Effector memory CD8-positive, alpha-beta T cell (primary cell): ENCODE results near the gene HOXB1.

Experiments used
- ATAC-seq: fragments of 150-1000 bp; cut with Tn5 transposase; replicated peaks from 2 replicates; pipeline ENCODE4 v1.10.0; 2021; ENCODE audit warnings: mild to moderate bottlenecking, moderate library complexity
- DNase-seq, 3 experiments: peaks; one replicate each; pipeline ENCODE4 v3.0.0; 2021
- H3K27ac Mint-ChIP-seq, 2 donors: one replicate each; pipeline ENCODE4 v1.8.0; 2022; ENCODE audit warnings: mild to moderate bottlenecking in 2 of 2, mixed read lengths in 2 of 2, moderate library complexity in 2 of 2
- H3K27me3 Mint-ChIP-seq, 2 donors: one replicate each; pipeline ENCODE4 v1.8.0; 2022; ENCODE audit warnings: mixed read lengths in 2 of 2
- H3K36me3 Mint-ChIP-seq: one replicate; pipeline ENCODE4 v1.8.0; 2022; ENCODE audit warnings: mild to moderate bottlenecking, moderate library complexity, mixed read lengths; ENCODE audit not compliant: insufficient read depth
- H3K4me1 Mint-ChIP-seq, 2 donors: one replicate each; pipeline ENCODE4 v1.8.0; 2022; ENCODE audit warnings: low read depth in 2 of 2, mixed read lengths in 2 of 2
- H3K4me3 Mint-ChIP-seq, 2 donors: one replicate each; pipeline ENCODE4 v1.8.0; 2022; ENCODE audit warnings: mild to moderate bottlenecking in 2 of 2, mixed read lengths in 2 of 2, moderate library complexity in 2 of 2
- H3K9me3 Mint-ChIP-seq, 2 donors: one replicate each; pipeline ENCODE4 v1.8.0; 2022; ENCODE audit warnings: mixed read lengths in 2 of 2

The HOXB1 gene

GRCh38 chr17:48546137-48546923 lies 15.5 kb upstream of the HOXB1 start:
- H3K36me3 Mint-ChIP-seq = peaks cover 6% of the 10 kb centered on the region
- no peak overlapping the region for H3K27ac Mint-ChIP-seq
- H3K9me3 Mint-ChIP-seq = no peaks in the 10 kb centered on the region
- no peak for DNase-seq
- H3K4me3 Mint-ChIP-seq = no peak overlapping the region
- ATAC-seq = no peak
- peaks cover 31 to 33% of the 10 kb centered on the region in 2 donors for H3K27me3 Mint-ChIP-seq
- H3K4me1 Mint-ChIP-seq = peaks cover 16 to 17% of the 10 kb centered on the region in 2 donors

GRCh38 chr17:48545539-48545938 lies 14.7 kb upstream of the HOXB1 start:
- peaks cover 38 to 39% of the 10 kb centered on the region in 2 donors for H3K27me3 Mint-ChIP-seq
- H3K4me1 Mint-ChIP-seq = peaks cover 20 to 21% of the 10 kb centered on the region in 2 donors
- no peaks in the 10 kb centered on the region for H3K9me3 Mint-ChIP-seq
- H3K36me3 Mint-ChIP-seq = peaks cover 9% of the 10 kb centered on the region
- ATAC-seq = no peak
- peak overlapping the region; percentile 87 to 91 for H3K4me3 Mint-ChIP-seq
- no peak overlapping the region for H3K27ac Mint-ChIP-seq
- DNase-seq = no peak

DNA sequence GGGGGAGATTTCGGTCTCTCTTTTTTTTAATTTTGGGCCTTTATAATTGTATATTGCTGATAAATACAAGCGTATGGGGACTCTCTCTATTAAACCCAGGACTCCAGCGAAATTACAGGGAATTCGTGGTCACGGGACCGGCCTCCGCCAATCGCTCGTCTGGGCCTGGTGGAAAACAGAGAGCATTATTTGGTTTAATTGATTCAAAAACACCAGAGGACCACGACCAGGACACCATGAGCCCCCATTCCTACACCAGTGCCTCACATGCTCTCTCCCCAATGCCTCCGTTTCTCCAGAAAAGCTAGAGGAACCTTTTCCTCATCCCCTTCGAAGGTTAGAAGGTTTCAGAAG lies 14.2 kb upstream of the HOXB1 start, which contains the start of gene HOXB2:
Gene HOXB2, minus strand, starts transcription at position 88 of the 354 bp plus-strand sequence. CDS start 198 bp downstream, outside the sequence.
- H3K27ac Mint-ChIP-seq = peak within 1 kb of the TSS; percentile 85 to 92
- ATAC-seq (no peak), DNase-seq (no peak)
- H3K4me1 Mint-ChIP-seq = peaks cover 20 to 21% of the 10 kb centered on the region in 2 donors
- peak within 1 kb of the TSS; percentile 87 to 91 for H3K4me3 Mint-ChIP-seq
- H3K9me3 Mint-ChIP-seq = no peaks in the 10 kb centered on the region
- H3K27me3 Mint-ChIP-seq = peaks cover 38 to 39% of the 10 kb centered on the region in 2 donors
- peaks cover 9% of the 10 kb centered on the region for H3K36me3 Mint-ChIP-seq

DNA sequence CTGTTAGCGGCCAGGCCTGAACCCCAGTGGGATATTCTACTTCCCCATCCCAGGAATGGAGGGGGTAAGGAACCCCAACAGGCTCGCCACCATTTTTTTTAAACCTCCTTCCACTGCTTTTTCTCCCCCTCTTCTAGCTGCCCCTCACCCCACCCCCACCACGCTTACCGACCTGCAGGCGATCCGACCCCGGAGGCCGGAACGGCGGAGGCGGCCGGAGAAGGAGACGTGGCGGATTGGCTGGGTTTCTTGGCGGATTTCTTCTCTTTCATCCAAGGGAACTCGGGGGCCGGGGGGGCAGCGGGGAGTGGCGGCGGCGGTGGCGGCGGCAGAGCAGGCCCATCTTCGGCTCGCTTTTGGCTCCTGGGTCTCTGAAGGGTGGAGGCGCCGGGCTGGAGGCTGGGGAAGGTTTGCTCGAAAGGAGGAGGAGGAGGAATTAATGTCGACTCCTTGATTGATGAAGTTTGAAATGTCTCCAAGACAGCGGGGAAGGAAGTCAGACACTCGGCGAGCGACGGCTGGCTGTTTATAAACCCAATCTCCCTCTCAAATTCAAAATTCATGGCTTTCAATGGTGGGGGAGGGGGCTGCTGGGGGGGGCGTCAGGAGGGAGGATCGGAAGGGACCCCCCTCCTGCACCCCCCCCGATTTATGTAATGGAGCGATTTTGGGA lies 13.7 kb upstream of the HOXB1 start:
- no peaks in the 10 kb centered on the region for H3K9me3 Mint-ChIP-seq
- H3K27me3 Mint-ChIP-seq = peaks cover 38 to 39% of the 10 kb centered on the region in 2 donors
- DNase-seq (peak in 1 of 3 experiments; percentile 12), ATAC-seq (no peak)
- H3K4me1 Mint-ChIP-seq = peaks cover 20 to 21% of the 10 kb centered on the region in 2 donors
- H3K36me3 Mint-ChIP-seq = peaks cover 9% of the 10 kb centered on the region
- peak overlapping the region; percentile 85 to 92 for H3K27ac Mint-ChIP-seq
- peak overlapping the region; percentile 87 to 91 for H3K4me3 Mint-ChIP-seq

GRCh38 chr17:48543854-48544348 lies 13.1 kb upstream of the HOXB1 start:
- peaks cover 9% of the 10 kb centered on the region for H3K36me3 Mint-ChIP-seq
- peak overlapping the region; percentile 85 to 92 for H3K27ac Mint-ChIP-seq
- no peaks in the 10 kb centered on the region for H3K9me3 Mint-ChIP-seq
- DNase-seq (peak in 1 of 3 experiments; percentile 14), ATAC-seq (peak; percentile 47)
- peaks cover 20 to 21% of the 10 kb centered on the region in 2 donors for H3K4me1 Mint-ChIP-seq
- H3K27me3 Mint-ChIP-seq = peaks cover 38 to 39% of the 10 kb centered on the region in 2 donors
- peak overlapping the region; percentile 87 to 91 for H3K4me3 Mint-ChIP-seq

GRCh38 chr17:48543107-48543853 lies 12.5 kb upstream of the HOXB1 start:
- H3K4me1 Mint-ChIP-seq = peaks cover 20 to 21% of the 10 kb centered on the region in 2 donors
- peaks cover 38 to 39% of the 10 kb centered on the region in 2 donors for H3K27me3 Mint-ChIP-seq
- ATAC-seq (peak; percentile 71), DNase-seq (peak; percentile 41 to 53 (median 43))
- H3K9me3 Mint-ChIP-seq = no peaks in the 10 kb centered on the region
- peak overlapping the region; percentile 92 to 99 for H3K27ac Mint-ChIP-seq
- peaks cover 9% of the 10 kb centered on the region for H3K36me3 Mint-ChIP-seq
- H3K4me3 Mint-ChIP-seq = peak overlapping the region; percentile 91

DNA sequence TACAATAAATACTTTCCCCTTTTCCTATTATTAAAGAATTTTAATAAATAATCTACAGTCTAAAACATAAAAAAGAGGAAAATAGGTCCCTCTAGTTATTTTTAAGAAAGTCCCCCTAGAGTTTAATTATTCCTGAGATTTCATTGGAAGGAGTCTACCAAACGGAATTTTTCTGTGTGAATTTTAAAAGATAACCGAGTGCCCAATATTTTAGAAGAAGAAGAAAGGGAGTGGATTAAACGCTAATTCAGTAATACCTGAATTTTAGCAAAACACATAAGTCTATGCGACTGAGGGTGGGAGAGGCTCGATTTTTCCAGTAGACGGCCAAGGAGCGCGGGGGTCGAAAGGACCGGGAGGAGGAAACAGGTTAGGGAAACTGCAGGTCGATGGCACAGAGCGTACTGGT lies 11.9 kb upstream of the HOXB1 start:
- Mint-ChIP-seq H3K36me3 (peaks cover 9% of the 10 kb centered on the region), H3K9me3 (no peaks in the 10 kb centered on the region), H3K4me3 (peak overlapping the region; percentile 91), H3K4me1 (peaks cover 20 to 21% of the 10 kb centered on the region in 2 donors), H3K27me3 (peaks cover 38 to 39% of the 10 kb centered on the region in 2 donors), H3K27ac (peak overlapping the region; percentile 92 to 99)
- no peak for ATAC-seq
- DNase-seq = no peak

GRCh38 chr17:48542114-48542656 lies 11.4 kb upstream of the HOXB1 start:
- ATAC-seq (no peak), DNase-seq (peak in 1 of 3 experiments; percentile 15)
- Mint-ChIP-seq H3K9me3 (no peaks in the 10 kb centered on the region), H3K27ac (peak overlapping the region; percentile 92 to 99), H3K36me3 (peaks cover 9% of the 10 kb centered on the region), H3K27me3 (peaks cover 38 to 41% of the 10 kb centered on the region in 2 donors), H3K4me1 (peaks cover 20 to 21% of the 10 kb centered on the region in 2 donors), H3K4me3 (peak overlapping the region; percentile 91)

GRCh38 chr17:48541577-48542113 lies 10.8 kb upstream of the HOXB1 start:
- H3K9me3 Mint-ChIP-seq = no peaks in the 10 kb centered on the region
- H3K27me3 Mint-ChIP-seq = peaks cover 38 to 46% of the 10 kb centered on the region in 2 donors
- H3K27ac Mint-ChIP-seq = peak overlapping the region; percentile 92 to 99
- H3K36me3 Mint-ChIP-seq = peaks cover 9% of the 10 kb centered on the region
- DNase-seq (peak in 1 of 3 experiments; percentile 24), ATAC-seq (peak; percentile 33)
- H3K4me1 Mint-ChIP-seq = peaks cover 20 to 21% of the 10 kb centered on the region in 2 donors
- H3K4me3 Mint-ChIP-seq = peak overlapping the region; percentile 91

DNA sequence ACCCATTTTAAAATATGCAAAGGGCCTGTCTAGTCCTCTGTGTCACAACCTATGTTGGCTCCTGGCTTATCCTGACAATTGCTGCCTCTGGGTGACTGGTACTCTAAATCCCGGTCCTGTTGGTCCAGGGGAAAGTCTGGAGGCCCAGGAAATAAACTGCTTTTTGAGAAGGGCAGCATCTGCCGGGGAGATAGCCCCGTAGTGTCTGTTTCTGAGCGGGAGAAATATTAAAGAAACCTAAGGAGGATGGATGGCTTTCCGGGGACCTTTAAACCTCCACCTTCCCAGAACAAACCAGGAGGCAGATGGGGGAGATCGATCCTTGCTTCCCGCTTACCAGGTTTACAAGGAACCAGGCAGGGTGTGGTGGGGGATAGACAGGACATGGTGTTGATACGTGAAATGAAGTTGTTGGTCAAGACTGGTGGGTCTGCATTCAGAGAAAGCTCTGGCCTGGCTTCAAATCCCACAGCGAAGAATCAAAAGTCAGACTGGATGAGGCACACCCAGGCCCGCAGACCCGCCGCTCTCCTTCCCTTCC lies 10.3 kb upstream of the HOXB1 start:
- Mint-ChIP-seq H3K4me1 (peaks cover 20 to 21% of the 10 kb centered on the region in 2 donors), H3K27ac (peak overlapping the region; percentile 92 to 99), H3K27me3 (peaks cover 35 to 46% of the 10 kb centered on the region in 2 donors), H3K4me3 (peak overlapping the region; percentile 91), H3K9me3 (no peaks in the 10 kb centered on the region), H3K36me3 (peaks cover 6% of the 10 kb centered on the region)
- ATAC-seq (no peak), DNase-seq (no peak)

DNA sequence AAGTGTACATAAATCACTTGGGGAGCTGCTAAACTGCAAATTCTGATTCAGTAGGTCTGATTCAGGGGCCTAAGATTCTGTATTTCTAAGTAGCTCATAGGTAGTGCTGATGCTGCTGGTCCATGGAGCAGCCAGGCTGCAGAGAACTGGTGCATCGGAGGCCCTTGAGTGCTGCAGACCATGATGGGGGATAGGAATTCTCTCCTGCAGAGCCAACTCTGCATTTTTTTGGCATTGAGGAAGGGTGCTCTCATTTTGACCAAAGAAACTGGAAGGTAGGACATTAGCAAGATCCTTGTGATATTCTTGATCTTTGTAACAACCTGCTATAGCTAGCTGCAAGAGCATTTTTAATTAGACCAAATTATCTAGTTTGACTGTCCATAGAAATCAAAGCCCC lies 9.4 kb upstream of the HOXB1 start:
- no peak for ATAC-seq
- Mint-ChIP-seq H3K9me3 (no peaks in the 10 kb centered on the region), H3K4me3 (no peak overlapping the region), H3K4me1 (peaks cover 20 to 21% of the 10 kb centered on the region in 2 donors), H3K27ac (no peak overlapping the region), H3K36me3 (peaks cover 6% of the 10 kb centered on the region), H3K27me3 (peaks cover 32 to 46% of the 10 kb centered on the region in 2 donors)
- DNase-seq = no peak

DNA sequence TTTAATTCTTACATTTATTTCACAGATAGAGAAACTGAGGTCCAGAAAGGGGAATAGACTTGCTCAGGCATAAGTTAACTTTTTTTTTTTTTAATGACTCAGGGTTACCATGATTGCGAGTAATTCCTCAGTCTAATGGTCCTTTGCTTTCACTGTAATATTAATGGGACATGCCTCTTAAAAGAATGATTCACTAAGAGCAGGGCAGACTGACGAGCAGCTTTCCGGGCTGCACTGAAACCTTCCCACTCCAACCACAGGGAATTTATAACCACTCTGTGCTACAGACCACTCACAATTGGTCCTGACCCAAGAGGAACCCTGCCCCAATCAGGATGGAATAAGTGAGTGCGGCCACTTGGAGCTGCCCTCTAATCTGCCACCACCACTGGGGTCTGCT lies 8.4 kb upstream of the HOXB1 start:
- DNase-seq = no peak

More for the DNA sequence above, 8.4 kb upstream of the HOXB1 start:
- H3K4me1 Mint-ChIP-seq = peaks cover 19 to 21% of the 10 kb centered on the region in 2 donors
- no peak overlapping the region for H3K27ac Mint-ChIP-seq
- H3K9me3 Mint-ChIP-seq = no peaks in the 10 kb centered on the region
- H3K36me3 Mint-ChIP-seq = peaks cover 6% of the 10 kb centered on the region
- H3K27me3 Mint-ChIP-seq = peaks cover 30 to 43% of the 10 kb centered on the region in 2 donors
- no peak for ATAC-seq
- no peak overlapping the region for H3K4me3 Mint-ChIP-seq
